K562 (cell line): Measurements from ENCODE around the gene SCAMP3. TPM values are rescaled to one million over a fixed set of nuclear protein-coding genes. Genes with fewer than 3 reads are reported as not detected.

Experiments used
- BRD9 ChIP-seq: fragments of 450-650 bp; IDR thresholded peaks from 2 replicates; pipeline ENCODE4 v1.6.1; 2018; ENCODE audit warnings: low read depth; ENCODE audit not compliant: partially characterized antibody
- CCAR2 ChIP-seq: fragments of 200-400 bp; formaldehyde crosslinking; IDR thresholded peaks from 2 replicates; pipeline ENCODE4 v1.6.1; 2017; ENCODE audit warnings: mild to moderate bottlenecking, low read depth, low read length
- CHD1 ChIP-seq: fragments of 200-600 bp; sonication (generic); IDR thresholded peaks from one replicate; pipeline ENCODE4 v1.6.1; 2012; ENCODE audit warnings: mild to moderate bottlenecking, moderate library complexity, low read length, inconsistent platforms
- CREB3 ChIP-seq: fragments of 450-650 bp; conservative IDR thresholded peaks from 2 replicates; pipeline ENCODE4 v1.6.1; 2016; ENCODE audit warnings: missing genetic modification characterization, low read depth, mild to moderate bottlenecking, missing compliant biosample characterization, moderate library complexity
- ELF1 ChIP-seq: fragments of 200-800 bp; sonication (Bioruptor generic); IDR thresholded peaks from 2 replicates; pipeline ENCODE4 v1.6.1; 2016; ENCODE audit warnings: missing genetic modification characterization, missing compliant biosample characterization
- KLF1 ChIP-seq: fragments of 450-650 bp; IDR thresholded peaks from 2 replicates; pipeline ENCODE4 v1.6.1; 2016; ENCODE audit warnings: missing genetic modification characterization, missing compliant biosample characterization
- NFATC3 ChIP-seq: fragments of 450-650 bp; IDR thresholded peaks from 2 replicates; pipeline ENCODE4 v1.6.1; 2017; ENCODE audit warnings: mild to moderate bottlenecking
- NKRF ChIP-seq: fragments of 450-650 bp; IDR thresholded peaks from 2 replicates; pipeline ENCODE4 v1.6.1; 2016; ENCODE audit warnings: borderline replicate concordance
- PCBP1 ChIP-seq: fragments of 200-400 bp; formaldehyde crosslinking; IDR thresholded peaks from 2 replicates; pipeline ENCODE4 v1.6.1; 2018; ENCODE audit warnings: mild to moderate bottlenecking, low read depth, low read length; ENCODE audit not compliant: poor library complexity, severe bottlenecking
- RUNX1 ChIP-seq: sonication (generic); IDR thresholded peaks from 2 replicates; pipeline ENCODE4 v1.6.1; 2016; ENCODE audit warnings: antibody characterized with exemption, low read depth
- SFPQ ChIP-seq: fragments of 200-400 bp; formaldehyde crosslinking; IDR thresholded peaks from 2 replicates; pipeline ENCODE4 v1.6.1; 2017; ENCODE audit warnings: mild to moderate bottlenecking, low read depth, low read length, moderate library complexity
- SMARCA4 ChIP-seq: fragments of 450-650 bp; IDR thresholded peaks from 2 replicates; pipeline ENCODE4 v1.6.1; 2016
- SREBF2 ChIP-seq: sonication (generic); formaldehyde crosslinking; IDR thresholded peaks from 2 replicates; pipeline ENCODE4 v1.4.0; 2020; ENCODE audit warnings: mild to moderate bottlenecking, missing genetic modification reagents
- TCF7 ChIP-seq: sonication (generic); IDR thresholded peaks from 2 replicates; pipeline ENCODE4 v1.6.1; 2016; ENCODE audit warnings: antibody characterized with exemption, borderline replicate concordance
- TFE3 ChIP-seq: fragments of 450-650 bp; formaldehyde crosslinking; IDR thresholded peaks from 2 replicates; pipeline ENCODE4 v1.4.0; 2020; ENCODE audit warnings: mild to moderate bottlenecking, mixed read lengths
- ZFP1 ChIP-seq: fragments of 450-650 bp; formaldehyde crosslinking; IDR thresholded peaks from 2 replicates; pipeline ENCODE4 v1.4.0; 2020; ENCODE audit warnings: mild to moderate bottlenecking, mixed read lengths
- ZNF280A ChIP-seq: fragments of 450-650 bp; IDR thresholded peaks from 2 replicates; pipeline ENCODE4 v1.6.1; 2018; ENCODE audit warnings: mild to moderate bottlenecking, low read depth; ENCODE audit not compliant: partially characterized antibody
- ZNF311 ChIP-seq: fragments of 250-450 bp; sonication (Bioruptor Pico); IDR thresholded peaks from 2 replicates; pipeline ENCODE4 v1.4.0; 2020; ENCODE audit warnings: mild to moderate bottlenecking, moderate library complexity
- ZNF507 ChIP-seq: conservative IDR thresholded peaks from 2 replicates; pipeline ENCODE4 v1.6.1; 2017; ENCODE audit warnings: missing genetic modification characterization, missing compliant biosample characterization
- ZNF586 ChIP-seq: fragments of 450-650 bp; formaldehyde crosslinking; conservative IDR thresholded peaks from 2 replicates; pipeline ENCODE4 v1.4.0; 2020; ENCODE audit warnings: mild to moderate bottlenecking, moderate library complexity
- polyA plus RNA-seq, 8 experiments: library from polyadenylated mRNA; depleted of rRNA in 4 of 8; stranded (reverse) in 5 of 8; unstranded in 3 of 8; fragments of >200 nt; fragmentation: Nextera tagmentation in 2 of 8; fragmentation: Illumina TruSeq in 1 of 8; extraction: Ambion mirVana in 2 of 8; extraction: Trizol in 1 of 8; gene quantifications; 2 replicates each; pipeline versions ENCODE4 v1.2.1 to v1.2.3, GENCODE V29; 2011 to 2014; ENCODE audit warnings: inconsistent platforms in 1 of 8, missing spikeins in 1 of 8
- total RNA-seq, 7 experiments: library from RNA; depleted of rRNA in 6 of 7; stranded (reverse); fragments of >200 nt in 6 of 7; fragmentation: Illumina TruSeq in 2 of 7; extraction: Trizol in 2 of 7; gene quantifications; 2 replicates each; pipeline versions ENCODE4 v1.2.1 to v1.2.3, GENCODE V29; 2011 to 2021; ENCODE audit warnings: low replicate concordance in 1 of 7

Gene SCAMP3
- total and polyA plus RNA-seq, 9 of the 15 experiments (the other 6 are each of a cell fraction or from before 2014, with no cell fraction given) = 14.2 to 131 (median 86.1) TPM

- TF ChIP-seq NKRF = peak; percentile 31; the same call in 1 of the 2 replicates
- peak; percentile 96 for TF ChIP-seq ELF1 (tag)
- TF ChIP-seq ZNF280A = no peak
- TF ChIP-seq TCF7 = no peak; the same call in 1 of the 2 replicates
- TF ChIP-seq CCAR2 = no peak
- TF ChIP-seq ZNF507 (tag) = no peak
- TF ChIP-seq TFE3 (CRISPR knock-in tag) = no peak
- no peak for TF ChIP-seq BRD9
- no peak for TF ChIP-seq ZNF586 (CRISPR knock-in tag)
- TF ChIP-seq KLF1 (tag) = no peak
- TF ChIP-seq SREBF2 (CRISPR knock-in tag) = no peak
- no peak for TF ChIP-seq CREB3 (tag)
- TF ChIP-seq SFPQ = no peak
- TF ChIP-seq CHD1 = no peak
- TF ChIP-seq NFATC3 = no peak
- TF ChIP-seq PCBP1 = no peak
- TF ChIP-seq RUNX1 = no peak
- TF ChIP-seq ZFP1 (CRISPR knock-in tag) = no peak
- no peak for TF ChIP-seq SMARCA4
- no peak for TF ChIP-seq ZNF311
These were observed 46.6 kb upstream of the SCAMP3 start, which contains the start of gene FDPS (continued) for GRCh38 chr1:155308493-155309422.
